Gastrocnemius medialis (tissue), 4 donors: Measurements from ENCODE around the gene DYNLT5. TPM values are rescaled to one million over a fixed set of nuclear protein-coding genes. Genes with fewer than 3 reads are reported as not detected.

Experiments used
- ATAC-seq, 2 donors: fragments of 150-250 bp; one replicate each; pipeline ENCODE4 v1.9.1; 2016
- DNase-seq, 2 donors: peaks; one replicate each; pipeline ENCODE4 v3.0.0-alpha.2; 2019
- H3K27ac ChIP-seq, 4 donors: fragments of 200-600 bp; sonication (generic); 1 replicate in 1 of 4; 2 replicates in 3 of 4; pipeline ENCODE4 v1.5.1; 2016 to 2018; ENCODE audit warnings: mild to moderate bottlenecking in 2 of 4, moderate library complexity in 1 of 4
- H3K27me3 ChIP-seq, 3 donors: fragments of 200-600 bp; sonication (generic) in 2 of 3; 1 replicate in 1 of 3; 2 replicates in 2 of 3; pipeline versions ENCODE4 v1.5.1 to v1.6.0; 2016 to 2019; ENCODE audit warnings: mild to moderate bottlenecking in 1 of 3, moderate library complexity in 1 of 3
- H3K36me3 ChIP-seq, 2 donors: fragments of 200-600 bp; sonication (generic) in 1 of 2; one replicate each; pipeline ENCODE4 v1.5.1; 2017 to 2018
- H3K4me1 ChIP-seq, 2 donors: fragments of 200-600 bp; sonication (generic) in 1 of 2; one replicate each; pipeline ENCODE4 v1.5.1; 2016 to 2017; ENCODE audit warnings: mild to moderate bottlenecking in 2 of 2
- H3K4me3 ChIP-seq, 4 donors: fragments of 200-600 bp; sonication (generic) in 3 of 4; 1 replicate in 1 of 4; 2 replicates in 3 of 4; pipeline ENCODE4 v1.5.1; 2016 to 2019; ENCODE audit warnings: mild to moderate bottlenecking in 2 of 4
- H3K9me3 ChIP-seq, 3 donors: fragments of 200-600 bp; sonication (generic) in 2 of 3; 1 replicate in 1 of 3; 2 replicates in 2 of 3; pipeline ENCODE4 v1.5.1; 2016 to 2019
- CTCF ChIP-seq, 5 experiments: fragments of 450-650 bp in 3 of 5; fragments of 200-600 bp in 2 of 5; sonication (generic) in 2 of 5; IDR thresholded peaks in 4 of 5; conservative IDR thresholded peaks in 1 of 5; 1 replicate in 4 of 5; 2 replicates in 1 of 5; pipeline ENCODE4 v1.5.1; 2016 to 2019; ENCODE audit warnings: antibody characterized with exemption in 5 of 5, mild to moderate bottlenecking in 3 of 5, moderate library complexity in 3 of 5
- POLR2A ChIP-seq, 2 donors: fragments of 450-650 bp; IDR thresholded peaks; one replicate each; pipeline ENCODE4 v1.6.1; 2017; ENCODE audit warnings: antibody characterized with exemption in 2 of 2, mild to moderate bottlenecking in 2 of 2, moderate library complexity in 2 of 2
- in situ Hi-C, 4 donors: fragments of 200-750 bp; cut with MboI; loops; one replicate each; pipeline versions ENCODE4 v1.15.0 to v1.8.0; 2017; ENCODE audit warnings: low sequenced_read_pairs in 4 of 4
- intact Hi-C: fragments of 100-400 bp; cut with DNase I; formaldehyde crosslinking; loops from one replicate; pipeline ENCODE4 v1.15.1; 2023; ENCODE audit warnings: low total_unique reads
- total RNA-seq, 4 donors: library from RNA; depleted of rRNA; stranded (reverse); fragments of >200 nt; gene quantifications; one replicate each; pipeline versions ENCODE4 v1.1.0 to v1.2.3, GENCODE V29; 2016

Gene DYNLT5
- total RNA-seq, 4 donors from 2014 or later: 1.6 TPM; not detected in 3

GRCh38 chr1:66768965-66769364 is 16.7 kb downstream of the DYNLT5 start:
- H3K4me3 ChIP-seq: no peak overlapping the region
- ATAC-seq: no peak
- H3K27me3 ChIP-seq: no peaks in the 10 kb centered on the region
- in situ Hi-C loops (loop anchor here (10.0 to 25.0 kb wide), 4 partner anchors 218 to 743 kb away; no protein-coding TSS in a partner anchor), intact Hi-C loops (no loop called here)
- DNase-seq: no peak
- TF ChIP-seq CTCF (IDR thresholded peaks at IDR 0.05 in 4 of 5, conservative IDR thresholded peaks at IDR 0.05 in 1 of 5) (no peak), POLR2A (IDR thresholded peaks at IDR 0.05) (no peak)
- H3K9me3 ChIP-seq: no peaks in the 10 kb centered on the region
- H3K27ac ChIP-seq: no peak overlapping the region
- no peaks in the 10 kb centered on the region for H3K4me1 ChIP-seq
- H3K36me3 ChIP-seq: no peaks in the 10 kb centered on the region

GRCh38 chr1:66769512-66770229 is 17.4 kb downstream of the DYNLT5 start:
- no peak for TF ChIP-seq POLR2A (IDR thresholded peaks at IDR 0.05)
- TF ChIP-seq CTCF (IDR thresholded peaks at IDR 0.05 in 4 of 5, conservative IDR thresholded peaks at IDR 0.05 in 1 of 5): no peak
- in situ Hi-C loops: loop anchor here (10.0 to 25.0 kb wide), 4 partner anchors 218 to 743 kb away; no protein-coding TSS in a partner anchor

GRCh38 chr1:66770240-66770639 is 18.0 kb downstream of the DYNLT5 start:
- intact Hi-C loops: loop anchor here (10.0 kb wide), 1 partner anchor 725 kb away; no protein-coding TSS in a partner anchor
- no peak for DNase-seq
- Histone ChIP-seq H3K4me3 (no peak overlapping the region), H3K4me1 (no peaks in the 10 kb centered on the region), H3K36me3 (no peaks in the 10 kb centered on the region), H3K27me3 (no peaks in the 10 kb centered on the region), H3K9me3 (no peaks in the 10 kb centered on the region), H3K27ac (no peak overlapping the region)
- in situ Hi-C loops: loop anchor here (10.0 to 25.0 kb wide), 4 partner anchors 217 to 742 kb away; no protein-coding TSS in a partner anchor
- TF ChIP-seq CTCF (IDR thresholded peaks at IDR 0.05 in 4 of 5, conservative IDR thresholded peaks at IDR 0.05 in 1 of 5): no peak
- no peak for TF ChIP-seq POLR2A (IDR thresholded peaks at IDR 0.05)
- no peak for ATAC-seq

More at GRCh38 chr1:66769512-66770229, 17.4 kb downstream of the DYNLT5 start:
- DNase-seq: no peak
- Histone ChIP-seq H3K36me3 (no peaks in the 10 kb centered on the region), H3K4me3 (no peak overlapping the region), H3K4me1 (no peaks in the 10 kb centered on the region), H3K9me3 (no peaks in the 10 kb centered on the region), H3K27ac (no peak overlapping the region), H3K27me3 (no peaks in the 10 kb centered on the region)
- ATAC-seq: no peak
- intact Hi-C loops: loop anchor here (10.0 kb wide), 1 partner anchor 725 kb away; no protein-coding TSS in a partner anchor

- Histone ChIP-seq H3K36me3 (no peaks in the 10 kb centered on the region), H3K27ac (no peak overlapping the region), H3K9me3 (no peaks in the 10 kb centered on the region), H3K27me3 (no peaks in the 10 kb centered on the region), H3K4me3 (no peak overlapping the region), H3K4me1 (no peaks in the 10 kb centered on the region)
- DNase-seq: no peak
- TF ChIP-seq POLR2A (IDR thresholded peaks at IDR 0.05) (no peak), CTCF (IDR thresholded peaks at IDR 0.05 in 4 of 5, conservative IDR thresholded peaks at IDR 0.05 in 1 of 5) (no peak)
- intact Hi-C loops (loop anchor here (10.0 kb wide), 1 partner anchor 724 kb away; no protein-coding TSS in a partner anchor), in situ Hi-C loops (loop anchor here (10.0 to 25.0 kb wide), 4 partner anchors 217 to 742 kb away; no protein-coding TSS in a partner anchor)
- ATAC-seq: no peak
Observed at GRCh38 chr1:66770694-66771093, 18.4 kb downstream of the DYNLT5 start.
